ENCODE data around the gene SGCA. TPM values are rescaled to one million over a fixed set of nuclear protein-coding genes. Genes with fewer than 3 reads are reported as not detected.

SGCA gene
- total RNA-seq, 6 experiments from 2014 or later: 0.28 to 0.91 (median 0.76) TPM

GRCh38 chr17:50152736-50153135, 13.1 kb upstream of the SGCA start:
- no peaks in the 10 kb centered on the region for H3K36me3 Mint-ChIP-seq (ENCODE audit: low read depth)
- H3K4me3 Mint-ChIP-seq: peak overlapping the region; percentile 92
- H3K27ac Mint-ChIP-seq: peak overlapping the region; percentile 97; the same call in 1 of the 2 replicates
- H3K9me3 Mint-ChIP-seq: no peaks in the 10 kb centered on the region
- no peak for DNase-seq
- H3K4me1 Mint-ChIP-seq (ENCODE audit: low read depth): peaks cover 32% of the 10 kb centered on the region
- H3K27me3 Mint-ChIP-seq (ENCODE audit: insufficient read depth): peaks cover 2% of the 10 kb centered on the region; the same call in 1 of the 2 replicates
- TF ChIP-seq CTCF (IDR thresholded peaks at IDR 0.05): no peak

DNA sequence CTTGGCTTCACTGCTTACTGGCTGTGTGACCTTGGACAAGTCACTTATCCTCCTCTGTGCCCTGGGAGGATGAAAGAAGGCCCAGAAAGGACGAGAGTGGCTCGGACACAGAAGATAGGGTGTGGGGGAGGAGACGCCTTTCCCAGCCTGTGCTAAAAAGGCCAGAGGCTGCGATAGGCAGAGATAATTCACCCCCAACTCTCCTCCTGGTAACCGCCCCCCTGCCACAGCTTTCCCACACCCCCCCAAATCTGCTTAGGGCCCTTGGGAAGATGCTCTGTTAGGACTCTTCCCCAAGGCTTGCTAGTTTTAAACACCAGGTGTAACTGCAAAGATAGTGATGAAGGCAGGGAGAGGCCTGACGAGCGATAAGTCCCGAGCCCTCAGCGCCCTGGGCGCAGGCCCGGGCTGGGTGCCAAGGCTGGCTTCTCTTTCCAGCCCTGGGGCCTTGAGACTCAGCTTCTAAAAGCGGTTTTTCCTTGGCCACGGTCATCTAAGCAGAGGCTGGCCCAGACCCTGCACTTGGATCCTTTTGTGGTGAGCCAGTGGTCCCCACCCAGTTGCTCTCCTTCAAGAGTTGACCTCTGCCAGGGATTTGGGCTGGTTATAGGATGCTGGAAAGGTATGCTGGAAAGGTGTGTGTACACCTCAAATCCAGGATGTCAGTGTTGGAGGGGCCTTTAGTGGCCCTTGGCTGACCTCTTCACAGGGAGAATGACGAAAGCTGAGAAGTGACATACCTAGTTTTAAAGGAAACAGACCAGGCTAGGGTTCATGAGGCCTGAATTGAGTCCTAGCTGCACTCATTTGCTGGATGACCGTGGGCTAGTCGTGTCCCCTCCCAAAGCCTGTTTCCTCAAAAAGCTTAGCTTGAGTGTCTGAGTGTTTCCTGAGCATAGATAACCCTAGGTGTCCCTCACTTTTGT, 11.9 kb upstream of the SGCA start:
- H3K9me3 Mint-ChIP-seq: no peaks in the 10 kb centered on the region
- DNase-seq: no peak
- TF ChIP-seq CTCF (IDR thresholded peaks at IDR 0.05): no peak
- H3K36me3 Mint-ChIP-seq (ENCODE audit: low read depth): no peaks in the 10 kb centered on the region
- H3K27me3 Mint-ChIP-seq (ENCODE audit: insufficient read depth): no peaks in the 10 kb centered on the region; the same call in 1 of the 2 replicates
- H3K4me1 Mint-ChIP-seq (ENCODE audit: low read depth): peaks cover 29% of the 10 kb centered on the region
- H3K4me3 Mint-ChIP-seq: no peak overlapping the region
- H3K27ac Mint-ChIP-seq: peak overlapping the region; percentile 7; the same call in 1 of the 2 replicates

- Mint-ChIP-seq H3K36me3 (ENCODE audit: low read depth) (no peaks in the 10 kb centered on the region), H3K27ac (no peak overlapping the region; the same call in 1 of the 2 replicates), H3K27me3 (ENCODE audit: insufficient read depth) (no peaks in the 10 kb centered on the region; the same call in 1 of the 2 replicates), H3K9me3 (no peaks in the 10 kb centered on the region), H3K4me1 (ENCODE audit: low read depth) (peaks cover 29% of the 10 kb centered on the region), H3K4me3 (no peak overlapping the region)
- no peak for TF ChIP-seq CTCF (IDR thresholded peaks at IDR 0.05)
- no peak for DNase-seq
Measured at GRCh38 chr17:50154604-50155003, 11.2 kb upstream of the SGCA start.

- H3K27ac Mint-ChIP-seq: peak overlapping the region; percentile 26
- no peak for DNase-seq
- H3K4me3 Mint-ChIP-seq: no peak overlapping the region
- H3K4me1 Mint-ChIP-seq (ENCODE audit: low read depth): peaks cover 29% of the 10 kb centered on the region
- no peaks in the 10 kb centered on the region; the same call in 1 of the 2 replicates for H3K27me3 Mint-ChIP-seq (ENCODE audit: insufficient read depth)
- H3K36me3 Mint-ChIP-seq (ENCODE audit: low read depth): no peaks in the 10 kb centered on the region
- no peaks in the 10 kb centered on the region for H3K9me3 Mint-ChIP-seq
- no peak for TF ChIP-seq CTCF (IDR thresholded peaks at IDR 0.05)
Measured at GRCh38 chr17:50155115-50155819, 10.5 kb upstream of the SGCA start.

GRCh38 chr17:50157891-50158290, 7.9 kb upstream of the SGCA start:
- Mint-ChIP-seq H3K4me3 (no peak overlapping the region), H3K27me3 (ENCODE audit: insufficient read depth) (peaks cover 4% of the 10 kb centered on the region), H3K36me3 (ENCODE audit: low read depth) (no peaks in the 10 kb centered on the region), H3K4me1 (ENCODE audit: low read depth) (peaks cover 30% of the 10 kb centered on the region), H3K9me3 (no peaks in the 10 kb centered on the region), H3K27ac (no peak overlapping the region)
- no peak for DNase-seq
- no peak for TF ChIP-seq CTCF (IDR thresholded peaks at IDR 0.05)

Measured in HFFc6 (cell line).